Measurements from ENCODE around the gene ANKFN1.

DNA sequence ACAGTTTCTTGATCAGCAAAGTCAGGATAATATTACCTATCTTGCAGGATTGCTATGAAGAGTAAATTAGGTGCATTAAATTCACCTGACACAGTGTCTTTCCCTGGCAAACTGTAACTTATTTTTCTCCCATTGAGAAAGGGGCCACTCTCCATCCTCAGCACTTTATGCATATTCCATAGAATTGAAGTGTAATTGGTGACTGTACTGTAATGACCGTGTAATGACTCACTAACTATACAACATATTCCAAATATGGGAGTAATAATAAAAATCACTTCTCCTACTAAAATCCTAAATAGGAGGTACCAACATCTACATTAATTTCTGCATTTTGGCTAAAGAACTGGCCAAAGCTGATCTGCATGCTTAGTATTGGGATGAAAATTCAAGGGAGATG lies 298.4 kb downstream of the ANKFN1 start:
- TF ChIP-seq ZBTB7A (CRISPR knock-in tag; IDR thresholded peaks at IDR 0.05) (no peak), ZNF567 (CRISPR knock-in tag; IDR thresholded peaks at IDR 0.05; ENCODE audit: borderline replicate concordance) (no peak), RAD51 (IDR thresholded peaks at IDR 0.05; ENCODE audit: borderline replicate concordance) (no peak), RARA (CRISPR knock-in tag; IDR thresholded peaks at IDR 0.05) (no peak), NFIC (IDR thresholded peaks at IDR 0.05; ENCODE audit: low read length) (no peak), XRCC5 (optimal IDR thresholded peaks at IDR 0.05; ENCODE audit: low read length) (no peak), CHCHD3 (CRISPR knock-in tag; IDR thresholded peaks at IDR 0.05) (no peak), SRSF1 (optimal IDR thresholded peaks at IDR 0.05; ENCODE audit: low read depth, low read length) (no peak), POLR2A (IDR thresholded peaks at IDR 0.05; ENCODE audit: insufficient read depth in 1 of 2, low read depth in 2 of 2, low read length in 2 of 2) (no peak), GABPA (IDR thresholded peaks at IDR 0.05; ENCODE audit: low read depth, low read length) (no peak), GABPA (CRISPR knock-in tag; IDR thresholded peaks at IDR 0.05; ENCODE audit: low read depth) (no peak)
- TF ChIP-seq, protein P1, sequence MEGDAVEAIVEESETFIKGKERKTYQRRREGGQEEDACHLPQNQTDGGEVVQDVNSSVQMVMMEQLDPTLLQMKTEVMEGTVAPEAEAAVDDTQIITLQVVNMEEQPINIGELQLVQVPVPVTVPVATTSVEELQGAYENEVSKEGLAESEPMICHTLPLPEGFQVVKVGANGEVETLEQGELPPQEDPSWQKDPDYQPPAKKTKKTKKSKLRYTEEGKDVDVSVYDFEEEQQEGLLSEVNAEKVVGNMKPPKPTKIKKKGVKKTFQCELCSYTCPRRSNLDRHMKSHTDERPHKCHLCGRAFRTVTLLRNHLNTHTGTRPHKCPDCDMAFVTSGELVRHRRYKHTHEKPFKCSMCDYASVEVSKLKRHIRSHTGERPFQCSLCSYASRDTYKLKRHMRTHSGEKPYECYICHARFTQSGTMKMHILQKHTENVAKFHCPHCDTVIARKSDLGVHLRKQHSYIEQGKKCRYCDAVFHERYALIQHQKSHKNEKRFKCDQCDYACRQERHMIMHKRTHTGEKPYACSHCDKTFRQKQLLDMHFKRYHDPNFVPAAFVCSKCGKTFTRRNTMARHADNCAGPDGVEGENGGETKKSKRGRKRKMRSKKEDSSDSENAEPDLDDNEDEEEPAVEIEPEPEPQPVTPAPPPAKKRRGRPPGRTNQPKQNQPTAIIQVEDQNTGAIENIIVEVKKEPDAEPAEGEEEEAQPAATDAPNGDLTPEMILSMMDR (CRISPR knock-in tag; IDR thresholded peaks at IDR 0.05): no peak

Data from HepG2 (cell line).